Measurements from ENCODE around the gene RNF31.
A peak's percentile ranks its signal among the peaks of the same experiment; 100 is the strongest.

Gene RNF31

GRCh38 chr14:24113801-24114531 is 33.3 kb upstream of the RNF31 start:
- peak overlapping the region; percentile 90 for H3K27ac ChIP-seq (ENCODE audit: low read depth, low read length)
- H3F3A ChIP-seq (ENCODE audit: control insufficient read depth, insufficient read depth), result peaks cover 17% of the 10 kb centered on the region
- H3K4me3 ChIP-seq (ENCODE audit: low read length), result peak overlapping the region; percentile 93
- H3K4me2 ChIP-seq (ENCODE audit: low read length), result peak overlapping the region; percentile 93
- H3K9me2 ChIP-seq (replicated peaks; ENCODE audit: control insufficient read depth, low read length), result no peaks in the 10 kb centered on the region
- H3K79me2 ChIP-seq (ENCODE audit: control insufficient read depth, low read length), result peaks cover 24% of the 10 kb centered on the region
- TF ChIP-seq, protein P1, sequence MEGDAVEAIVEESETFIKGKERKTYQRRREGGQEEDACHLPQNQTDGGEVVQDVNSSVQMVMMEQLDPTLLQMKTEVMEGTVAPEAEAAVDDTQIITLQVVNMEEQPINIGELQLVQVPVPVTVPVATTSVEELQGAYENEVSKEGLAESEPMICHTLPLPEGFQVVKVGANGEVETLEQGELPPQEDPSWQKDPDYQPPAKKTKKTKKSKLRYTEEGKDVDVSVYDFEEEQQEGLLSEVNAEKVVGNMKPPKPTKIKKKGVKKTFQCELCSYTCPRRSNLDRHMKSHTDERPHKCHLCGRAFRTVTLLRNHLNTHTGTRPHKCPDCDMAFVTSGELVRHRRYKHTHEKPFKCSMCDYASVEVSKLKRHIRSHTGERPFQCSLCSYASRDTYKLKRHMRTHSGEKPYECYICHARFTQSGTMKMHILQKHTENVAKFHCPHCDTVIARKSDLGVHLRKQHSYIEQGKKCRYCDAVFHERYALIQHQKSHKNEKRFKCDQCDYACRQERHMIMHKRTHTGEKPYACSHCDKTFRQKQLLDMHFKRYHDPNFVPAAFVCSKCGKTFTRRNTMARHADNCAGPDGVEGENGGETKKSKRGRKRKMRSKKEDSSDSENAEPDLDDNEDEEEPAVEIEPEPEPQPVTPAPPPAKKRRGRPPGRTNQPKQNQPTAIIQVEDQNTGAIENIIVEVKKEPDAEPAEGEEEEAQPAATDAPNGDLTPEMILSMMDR (IDR thresholded peaks at IDR 0.05; ENCODE audit: low read depth, low read length, poor library complexity, severe bottlenecking), result no peak
- no peak for TF ChIP-seq EZH2phosphoT487 (IDR thresholded peaks at IDR 0.05; ENCODE audit: borderline replicate concordance, low read length)
- peaks cover 4% of the 10 kb centered on the region; the same call in 1 of the 2 replicates for H4K20me1 ChIP-seq (ENCODE audit: control insufficient read depth, insufficient read depth, low read depth, low read length)
- H3K4me1 ChIP-seq (ENCODE audit: control insufficient read depth, low read length), result peaks cover 22% of the 10 kb centered on the region
- no peaks in the 10 kb centered on the region for H3K27me3 ChIP-seq (ENCODE audit: control insufficient read depth, low read length)
- H3K9me3 ChIP-seq (ENCODE audit: control insufficient read depth, insufficient read depth, low read length), result no peaks in the 10 kb centered on the region
- H3K36me3 ChIP-seq (ENCODE audit: control insufficient read depth, low read length), result peaks cover 38% of the 10 kb centered on the region

- no peak for TF ChIP-seq EZH2phosphoT487 (IDR thresholded peaks at IDR 0.05; ENCODE audit: borderline replicate concordance, low read length)
- TF ChIP-seq, protein P1 (IDR thresholded peaks at IDR 0.05; ENCODE audit: low read depth, low read length, poor library complexity, severe bottlenecking), result no peak
- H3F3A ChIP-seq (ENCODE audit: control insufficient read depth, insufficient read depth), result peaks cover 15% of the 10 kb centered on the region
Observed at GRCh38 chr14:24114532-24115421, 32.5 kb upstream of the RNF31 start, which contains the start of the genes DCAF11 and NRL. DCAF11 (plus strand) TSS chr14:24114777; CDS start chr14:24115595, 818 bp downstream. NRL (minus strand) TSS chr14:24114949; CDS start chr14:24082848, 32,101 bp downstream.

GRCh38 chr14:24115422-24116127 is 31.7 kb upstream of the RNF31 start:
- Histone ChIP-seq H3K4me1 (ENCODE audit: control insufficient read depth, low read length) (peaks cover 18% of the 10 kb centered on the region), H3K9me2 (replicated peaks; ENCODE audit: control insufficient read depth, low read length) (no peaks in the 10 kb centered on the region), H3K27me3 (ENCODE audit: control insufficient read depth, low read length) (no peaks in the 10 kb centered on the region), H3K4me2 (ENCODE audit: low read length) (peak overlapping the region; percentile 83), H3K27ac (ENCODE audit: low read depth, low read length) (peak overlapping the region; percentile 90; the same call in 1 of the 2 replicates), H3F3A (ENCODE audit: control insufficient read depth, insufficient read depth) (peaks cover 9% of the 10 kb centered on the region; the same call in 1 of the 2 replicates), H3K36me3 (ENCODE audit: control insufficient read depth, low read length) (peaks cover 50% of the 10 kb centered on the region), H3K9me3 (ENCODE audit: control insufficient read depth, insufficient read depth, low read length) (no peaks in the 10 kb centered on the region), H4K20me1 (ENCODE audit: control insufficient read depth, insufficient read depth, low read depth, low read length) (peaks cover 4% of the 10 kb centered on the region; the same call in 1 of the 2 replicates), H3K4me3 (ENCODE audit: low read length) (peak overlapping the region; percentile 93), H3K79me2 (ENCODE audit: control insufficient read depth, low read length) (peaks cover 24% of the 10 kb centered on the region)
- TF ChIP-seq EZH2phosphoT487 (IDR thresholded peaks at IDR 0.05; ENCODE audit: borderline replicate concordance, low read length), result no peak
- TF ChIP-seq, protein P1 (IDR thresholded peaks at IDR 0.05; ENCODE audit: low read depth, low read length, poor library complexity, severe bottlenecking), result no peak

More at GRCh38 chr14:24114532-24115421, 32.5 kb upstream of the RNF31 start, which contains the start of the genes DCAF11 and NRL:
- H3K79me2 ChIP-seq (ENCODE audit: control insufficient read depth, low read length), result peaks cover 24% of the 10 kb centered on the region
- H3K4me1 ChIP-seq (ENCODE audit: control insufficient read depth, low read length), result peaks cover 18% of the 10 kb centered on the region
- H3K27ac ChIP-seq (ENCODE audit: low read depth, low read length), result peak within 1 kb of the TSS; percentile 90
- peaks cover 46% of the 10 kb centered on the region for H3K36me3 ChIP-seq (ENCODE audit: control insufficient read depth, low read length)
- peaks cover 4% of the 10 kb centered on the region; the same call in 1 of the 2 replicates for H4K20me1 ChIP-seq (ENCODE audit: control insufficient read depth, insufficient read depth, low read depth, low read length)
- no peaks in the 10 kb centered on the region for H3K9me3 ChIP-seq (ENCODE audit: control insufficient read depth, insufficient read depth, low read length)
- H3K4me3 ChIP-seq (ENCODE audit: low read length), result peak within 1 kb of the TSS; percentile 93
- H3K4me2 ChIP-seq (ENCODE audit: low read length), result peak within 1 kb of the TSS; percentile 93
- no peaks in the 10 kb centered on the region for H3K9me2 ChIP-seq (replicated peaks; ENCODE audit: control insufficient read depth, low read length)
- H3K27me3 ChIP-seq (ENCODE audit: control insufficient read depth, low read length), result no peaks in the 10 kb centered on the region
